ENCODE data around the gene PNPLA1. TPM values are rescaled to one million over a fixed set of nuclear protein-coding genes. Genes with fewer than 3 reads are reported as not detected.
A peak's percentile ranks its signal among the peaks of the same experiment; 100 is the strongest.

Gene PNPLA1
- total RNA-seq, 4 donors from 2014 or later, result not detected

GRCh38 chr6:36339146-36339545 is 69.3 kb downstream of the PNPLA1 start:
- Histone ChIP-seq H3K4me1 (peaks cover 0 to 4% of the 10 kb centered on the region in 2 donors), H3K36me3 (no peaks in the 10 kb centered on the region), H3K4me3 (no peak overlapping the region), H3K9me3 (no peaks in the 10 kb centered on the region), H3K27ac (no peak overlapping the region), H3K27me3 (peaks cover 9 to 27% (median 24%) of the 10 kb centered on the region in 3 donors)
- no peak for DNase-seq
- no peak for ATAC-seq
- in situ Hi-C loops (cut with MboI; ENCODE audit: low sequenced_read_pairs in 4 of 4) (no loop called here), intact Hi-C loops (cut with DNase I; ENCODE audit: low total_unique reads) (no loop called here)
- TF ChIP-seq, protein P1, sequence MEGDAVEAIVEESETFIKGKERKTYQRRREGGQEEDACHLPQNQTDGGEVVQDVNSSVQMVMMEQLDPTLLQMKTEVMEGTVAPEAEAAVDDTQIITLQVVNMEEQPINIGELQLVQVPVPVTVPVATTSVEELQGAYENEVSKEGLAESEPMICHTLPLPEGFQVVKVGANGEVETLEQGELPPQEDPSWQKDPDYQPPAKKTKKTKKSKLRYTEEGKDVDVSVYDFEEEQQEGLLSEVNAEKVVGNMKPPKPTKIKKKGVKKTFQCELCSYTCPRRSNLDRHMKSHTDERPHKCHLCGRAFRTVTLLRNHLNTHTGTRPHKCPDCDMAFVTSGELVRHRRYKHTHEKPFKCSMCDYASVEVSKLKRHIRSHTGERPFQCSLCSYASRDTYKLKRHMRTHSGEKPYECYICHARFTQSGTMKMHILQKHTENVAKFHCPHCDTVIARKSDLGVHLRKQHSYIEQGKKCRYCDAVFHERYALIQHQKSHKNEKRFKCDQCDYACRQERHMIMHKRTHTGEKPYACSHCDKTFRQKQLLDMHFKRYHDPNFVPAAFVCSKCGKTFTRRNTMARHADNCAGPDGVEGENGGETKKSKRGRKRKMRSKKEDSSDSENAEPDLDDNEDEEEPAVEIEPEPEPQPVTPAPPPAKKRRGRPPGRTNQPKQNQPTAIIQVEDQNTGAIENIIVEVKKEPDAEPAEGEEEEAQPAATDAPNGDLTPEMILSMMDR (IDR thresholded peaks at IDR 0.05 in 4 of 5, conservative IDR thresholded peaks at IDR 0.05 in 1 of 5), result no peak

DNA sequence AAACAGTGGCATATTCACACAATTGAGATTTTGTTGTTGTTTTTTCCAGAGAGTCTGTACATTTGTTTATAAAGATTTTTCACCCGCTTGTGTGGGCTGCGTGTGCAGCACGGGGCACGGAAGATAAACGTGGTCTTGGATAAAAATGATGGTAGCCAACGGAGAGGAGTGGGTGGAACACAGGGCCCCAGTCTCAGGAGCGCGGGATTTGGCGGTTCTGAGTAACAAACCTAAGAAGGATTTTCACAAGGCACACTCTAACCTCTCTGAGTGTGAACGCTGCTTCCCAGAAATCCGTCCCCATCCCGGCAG is 70.4 kb downstream of the PNPLA1 start:
- no peak for ATAC-seq
- no peak overlapping the region for H3K27ac ChIP-seq

GRCh38 chr6:36340618-36341454 is 71.0 kb downstream of the PNPLA1 start:
- peak overlapping the region in 1 of 4 donors; percentile 32 for H3K27ac ChIP-seq
- no peak for TF ChIP-seq POLR2A (IDR thresholded peaks at IDR 0.05)
- TF ChIP-seq, protein P1 (IDR thresholded peaks at IDR 0.05 in 4 of 5, conservative IDR thresholded peaks at IDR 0.05 in 1 of 5), result peak; percentile 81 to 93 (median 89)
- peak in 1 of 2 donors; percentile 50 for DNase-seq
- peaks cover 0 to 21% (median 18%) of the 10 kb centered on the region in 3 donors for H3K27me3 ChIP-seq
- H3K36me3 ChIP-seq, result no peaks in the 10 kb centered on the region
- in situ Hi-C loops (cut with MboI; ENCODE audit: low sequenced_read_pairs in 4 of 4), result no loop called here
- peaks cover 0 to 4% of the 10 kb centered on the region in 2 donors for H3K4me1 ChIP-seq
- peak; percentile 72 to 82 for ATAC-seq
- no peaks in the 10 kb centered on the region for H3K9me3 ChIP-seq
- peak overlapping the region in 1 of 4 donors; percentile 0 for H3K4me3 ChIP-seq
- intact Hi-C loops (cut with DNase I; ENCODE audit: low total_unique reads), result loop anchor here (2.0 kb wide), 1 partner anchor 20 kb away; no protein-coding TSS in a partner anchor

More for the DNA sequence above, 70.4 kb downstream of the PNPLA1 start:
- DNase-seq, result no peak
- Histone ChIP-seq H3K9me3 (no peaks in the 10 kb centered on the region), H3K27me3 (peaks cover 3 to 21% (median 18%) of the 10 kb centered on the region in 3 donors), H3K4me3 (no peak overlapping the region), H3K36me3 (no peaks in the 10 kb centered on the region), H3K4me1 (peaks cover 0 to 4% of the 10 kb centered on the region in 2 donors)
- TF ChIP-seq, protein P1 (IDR thresholded peaks at IDR 0.05 in 4 of 5, conservative IDR thresholded peaks at IDR 0.05 in 1 of 5), result no peak
- TF ChIP-seq POLR2A (IDR thresholded peaks at IDR 0.05), result no peak
- in situ Hi-C loops (cut with MboI; ENCODE audit: low sequenced_read_pairs in 4 of 4) (no loop called here), intact Hi-C loops (cut with DNase I; ENCODE audit: low total_unique reads) (loop anchor here (2.0 kb wide), 1 partner anchor 21 kb away; no protein-coding TSS in a partner anchor)

DNA sequence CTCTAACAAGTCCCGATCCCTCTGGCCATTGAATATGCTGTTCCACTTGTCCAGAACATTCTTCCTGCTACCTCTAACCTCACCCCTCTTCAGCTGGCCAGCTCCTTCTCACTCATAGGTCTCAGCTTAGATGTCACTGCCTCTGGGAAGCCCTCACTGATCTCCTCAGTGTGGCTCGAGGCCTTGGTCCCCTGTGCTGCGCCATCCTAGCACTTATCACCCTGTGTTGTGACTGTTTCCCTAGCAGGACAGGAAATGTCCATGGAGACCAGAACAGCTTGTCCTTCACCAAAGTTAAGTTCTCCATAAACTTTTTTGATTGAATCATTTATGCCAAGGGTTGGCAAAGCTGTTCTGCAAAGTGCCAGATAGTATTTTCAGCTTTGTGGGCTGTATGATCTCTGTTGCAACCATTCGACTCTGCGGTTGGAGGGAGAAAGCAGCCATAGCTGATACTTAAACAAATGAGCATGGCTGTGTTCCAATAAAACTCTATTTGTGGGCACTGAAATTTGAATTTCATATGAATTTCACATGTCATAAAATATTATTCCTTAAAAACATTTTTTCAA is 73.3 kb downstream of the PNPLA1 start:
- Histone ChIP-seq H3K4me1 (peaks cover 0 to 4% of the 10 kb centered on the region in 2 donors), H3K27me3 (peaks cover 0 to 18% (median 15%) of the 10 kb centered on the region in 3 donors), H3K4me3 (no peak overlapping the region), H3K36me3 (no peaks in the 10 kb centered on the region), H3K27ac (no peak overlapping the region), H3K9me3 (no peaks in the 10 kb centered on the region)
- ATAC-seq, result no peak
- no peak for DNase-seq
- TF ChIP-seq, protein P1 (IDR thresholded peaks at IDR 0.05 in 4 of 5, conservative IDR thresholded peaks at IDR 0.05 in 1 of 5), result no peak
- TF ChIP-seq POLR2A (IDR thresholded peaks at IDR 0.05), result no peak
- intact Hi-C loops (cut with DNase I; ENCODE audit: low total_unique reads) (loop anchor here (1.0 kb wide), 1 partner anchor 25 kb away; no protein-coding TSS in a partner anchor), in situ Hi-C loops (cut with MboI; ENCODE audit: low sequenced_read_pairs in 4 of 4) (no loop called here)

Measured in gastrocnemius medialis (tissue), 4 donors.